ENCODE measurements around the gene CFAP47.

DNA sequence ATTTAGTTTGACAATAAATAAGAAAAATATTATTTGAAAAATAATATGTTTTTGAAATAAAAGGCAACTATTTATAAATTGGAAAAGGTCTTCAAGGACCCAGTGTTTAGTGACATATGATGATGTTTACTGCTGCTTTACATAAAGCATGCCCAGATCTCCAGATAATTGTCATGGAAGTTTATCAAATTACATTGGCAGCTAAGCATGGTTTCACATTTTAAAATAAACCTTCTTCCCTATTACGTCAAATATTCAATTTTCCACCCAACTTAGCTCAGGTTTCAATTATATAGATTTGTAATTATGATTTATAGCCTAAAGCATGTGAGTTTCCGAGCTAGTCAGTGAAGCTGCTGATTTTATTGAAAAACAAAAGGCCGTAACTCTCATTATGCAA, 417.2 kb downstream of the CFAP47 start:
- TF ChIP-seq, protein P1, sequence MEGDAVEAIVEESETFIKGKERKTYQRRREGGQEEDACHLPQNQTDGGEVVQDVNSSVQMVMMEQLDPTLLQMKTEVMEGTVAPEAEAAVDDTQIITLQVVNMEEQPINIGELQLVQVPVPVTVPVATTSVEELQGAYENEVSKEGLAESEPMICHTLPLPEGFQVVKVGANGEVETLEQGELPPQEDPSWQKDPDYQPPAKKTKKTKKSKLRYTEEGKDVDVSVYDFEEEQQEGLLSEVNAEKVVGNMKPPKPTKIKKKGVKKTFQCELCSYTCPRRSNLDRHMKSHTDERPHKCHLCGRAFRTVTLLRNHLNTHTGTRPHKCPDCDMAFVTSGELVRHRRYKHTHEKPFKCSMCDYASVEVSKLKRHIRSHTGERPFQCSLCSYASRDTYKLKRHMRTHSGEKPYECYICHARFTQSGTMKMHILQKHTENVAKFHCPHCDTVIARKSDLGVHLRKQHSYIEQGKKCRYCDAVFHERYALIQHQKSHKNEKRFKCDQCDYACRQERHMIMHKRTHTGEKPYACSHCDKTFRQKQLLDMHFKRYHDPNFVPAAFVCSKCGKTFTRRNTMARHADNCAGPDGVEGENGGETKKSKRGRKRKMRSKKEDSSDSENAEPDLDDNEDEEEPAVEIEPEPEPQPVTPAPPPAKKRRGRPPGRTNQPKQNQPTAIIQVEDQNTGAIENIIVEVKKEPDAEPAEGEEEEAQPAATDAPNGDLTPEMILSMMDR (IDR thresholded peaks at IDR 0.05): no peak
- no peak for TF ChIP-seq POLR2AphosphoS5 (IDR thresholded peaks at IDR 0.05)
